Measurements from ENCODE around the gene SLC37A2.
"Not testable (repeated sequence)": the region's sequence is repeated elsewhere in the genome, so short reads cannot be mapped to it uniquely, and the experiment has no call there.

SLC37A2 gene

DNA sequence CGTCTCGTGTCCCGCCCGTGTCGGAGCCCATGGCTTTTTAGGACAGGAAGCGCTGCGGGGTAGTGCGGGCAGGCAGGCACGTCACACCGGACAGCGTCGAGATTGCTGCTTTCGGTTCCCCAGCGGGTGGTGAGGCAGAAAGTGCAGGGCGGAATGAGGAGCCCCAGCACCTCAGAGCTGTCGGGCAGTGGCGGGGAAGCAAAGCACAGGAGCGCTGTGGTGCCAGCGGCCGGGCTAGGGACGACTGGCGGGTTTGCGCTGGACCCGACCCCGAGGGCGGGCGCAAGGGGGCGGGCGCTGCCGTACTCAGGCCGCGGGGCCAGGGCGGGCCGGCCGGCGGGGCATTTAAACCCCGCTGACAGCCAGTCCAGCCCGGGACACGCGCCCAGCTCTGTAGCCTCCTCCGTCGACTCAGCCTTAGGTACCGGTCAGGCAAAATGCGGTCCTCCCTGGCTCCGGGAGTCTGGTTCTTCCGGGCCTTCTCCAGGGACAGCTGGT is at the start of gene SLC37A2:
TSS of gene SLC37A2 (plus strand) at position 375 of the 498 bp plus-strand sequence. CDS start at position 438, 63 bp downstream.
- DNase-seq (ENCODE audit: low read depth, low spot score), result no peak

DNA sequence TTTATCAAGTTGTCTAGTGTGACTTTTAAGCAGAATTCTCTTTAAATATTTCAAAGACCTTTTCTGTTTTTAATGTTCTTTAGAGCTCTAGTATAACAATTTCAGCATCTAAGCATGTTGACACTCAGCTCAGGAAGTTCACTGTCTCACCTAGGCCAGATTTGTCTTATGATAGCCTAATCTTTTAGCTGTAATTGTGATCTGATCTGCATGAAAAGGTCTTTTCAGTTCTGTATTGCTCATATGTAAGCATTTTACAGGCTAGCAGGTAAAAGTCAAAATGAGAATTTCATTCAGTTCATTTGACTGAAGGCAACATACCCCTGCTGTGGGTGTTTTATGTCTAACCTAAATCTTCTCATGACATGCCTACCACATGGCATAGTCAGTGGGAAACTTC is 46.7 kb upstream of the SLC37A2 start:
- DNase-seq (ENCODE audit: low read depth, low spot score), result no peak

GRCh38 chr11:125020342-125020741 is 42.8 kb upstream of the SLC37A2 start:
- no peak for DNase-seq (ENCODE audit: low read depth, low spot score)

DNA sequence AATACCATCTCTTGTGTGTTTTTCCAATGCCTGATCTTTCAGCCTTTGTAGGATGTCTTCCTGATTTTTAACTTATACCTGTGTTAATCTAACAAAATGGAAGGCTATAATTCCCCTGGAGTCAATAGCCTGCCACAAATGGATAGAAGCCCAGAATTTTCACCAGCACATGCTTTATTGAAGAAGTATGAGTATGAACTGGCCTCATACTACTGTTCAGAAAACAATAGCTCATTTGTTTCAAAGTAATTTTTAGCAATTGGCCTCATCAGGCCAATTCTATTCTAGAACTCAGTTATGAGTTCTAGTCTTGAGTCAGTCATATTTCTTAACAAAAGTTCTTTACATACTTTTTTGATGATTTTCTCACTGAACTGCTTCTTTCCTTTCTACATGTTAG is 40.6 kb upstream of the SLC37A2 start:
- no peak for DNase-seq (ENCODE audit: low read depth, low spot score)

DNA sequence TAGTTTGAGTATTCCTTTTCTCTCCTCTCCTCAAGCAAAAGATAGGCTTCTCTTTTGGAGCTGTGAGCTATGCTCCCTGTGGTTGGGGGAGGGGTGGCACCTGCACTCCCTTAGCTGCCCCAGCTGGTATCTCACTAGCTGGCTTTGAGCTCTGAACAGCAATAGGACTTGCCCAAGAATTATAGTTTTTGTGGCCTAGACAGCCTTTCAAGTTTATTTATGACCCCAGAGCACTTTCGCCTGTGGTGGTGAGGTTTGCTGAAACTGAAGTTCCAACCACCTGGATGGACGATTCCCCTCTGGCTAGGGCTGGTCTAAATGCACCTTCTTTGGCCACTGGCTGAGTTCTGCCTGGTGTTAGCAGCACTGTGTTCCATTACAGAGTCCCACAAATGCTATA is 37.1 kb upstream of the SLC37A2 start:
- no peak for DNase-seq (ENCODE audit: low read depth, low spot score)

DNA sequence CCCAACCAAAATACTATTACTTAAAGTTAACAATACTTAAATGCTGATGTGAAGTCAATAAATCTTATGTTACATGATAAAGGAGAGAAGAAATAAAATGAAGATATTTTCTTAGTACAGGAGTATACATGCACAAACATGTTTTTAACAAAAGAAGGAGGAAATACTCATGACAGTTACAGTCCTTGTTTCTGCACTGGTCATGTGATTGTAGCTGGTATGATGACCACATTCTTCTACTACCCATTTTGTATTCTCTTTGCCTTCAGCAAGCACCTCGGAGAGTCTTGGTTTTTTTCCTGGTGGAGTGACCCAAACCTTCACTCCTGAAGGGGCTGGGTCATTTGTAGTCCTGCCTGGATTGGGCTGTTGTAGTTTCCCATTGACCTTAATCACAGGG is 33.7 kb upstream of the SLC37A2 start:
- DNase-seq (ENCODE audit: low read depth, low spot score), result not testable (repeated sequence)

DNA sequence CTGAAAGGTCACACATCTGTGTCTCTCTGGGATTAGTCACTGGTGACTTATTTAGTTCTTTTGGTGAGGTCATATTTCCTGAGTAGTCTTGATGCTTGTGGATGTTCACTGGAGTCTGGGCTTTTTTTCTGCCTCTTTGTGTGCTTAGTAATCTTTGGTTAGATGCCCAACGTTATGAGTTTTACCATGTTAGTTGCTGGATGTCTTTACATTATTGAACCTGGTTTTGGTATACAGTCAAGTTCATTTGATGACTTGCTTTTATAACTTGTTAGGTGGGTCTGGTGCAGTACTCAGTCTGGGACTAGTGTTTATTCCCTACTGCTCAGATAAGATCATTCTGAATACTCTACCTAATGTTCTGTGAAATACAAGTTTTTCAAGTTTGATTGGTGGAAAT is 26.2 kb upstream of the SLC37A2 start:
- peak; percentile 8 for DNase-seq (ENCODE audit: low read depth, low spot score)

DNA sequence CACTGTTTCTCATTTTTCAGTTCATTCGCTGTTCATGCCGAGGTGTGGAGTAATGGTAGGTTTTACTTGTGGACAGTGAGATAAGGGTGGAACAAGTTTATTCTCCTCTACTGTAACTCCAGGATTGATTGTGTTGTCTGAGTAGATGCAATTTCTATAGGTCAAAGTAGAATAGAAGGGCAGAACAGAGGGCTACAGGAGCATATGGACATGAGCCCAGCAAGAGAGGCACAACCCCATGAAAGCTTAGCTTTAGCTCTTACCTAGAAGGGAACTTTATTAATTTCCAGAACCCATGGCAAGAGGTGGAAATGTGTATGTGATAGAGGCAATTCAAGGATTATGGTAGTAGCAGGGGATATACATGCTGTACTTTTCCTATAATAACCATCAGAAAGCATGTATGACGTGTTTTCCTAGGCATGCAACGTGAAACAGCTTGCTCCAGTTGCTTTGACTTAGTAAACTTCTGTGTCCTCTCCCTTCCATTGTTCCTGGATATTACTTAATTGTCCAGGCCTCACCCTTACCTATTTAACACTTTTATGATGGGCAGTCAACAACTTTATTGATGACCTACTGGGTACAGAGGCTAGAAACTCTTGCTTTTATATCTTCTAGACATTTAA is 13.8 kb upstream of the SLC37A2 start:
- DNase-seq (ENCODE audit: low read depth, low spot score), result no peak

- DNase-seq (ENCODE audit: low read depth, low spot score), result no peak
Measured at GRCh38 chr11:125052047-125052446, 11.1 kb upstream of the SLC37A2 start.

DNA sequence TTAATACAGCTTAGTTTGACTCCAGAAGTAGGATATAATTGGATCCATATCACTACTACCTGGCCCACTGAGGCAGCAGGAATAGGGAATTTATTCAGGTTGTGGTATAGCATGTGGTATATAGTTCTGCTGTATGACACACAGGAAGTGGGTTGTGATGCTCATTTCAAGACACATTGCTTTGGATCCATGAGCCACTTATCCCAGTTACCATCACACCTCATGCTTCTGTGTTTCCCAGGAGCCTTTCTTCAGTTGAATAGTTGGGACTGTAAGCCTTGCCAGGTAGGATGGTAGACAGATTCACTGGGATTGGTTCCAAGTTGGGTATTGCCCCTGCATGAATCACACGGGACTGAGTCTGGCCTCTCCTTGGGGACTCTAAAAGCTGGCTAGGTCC is 9.9 kb upstream of the SLC37A2 start:
- DNase-seq (ENCODE audit: low read depth, low spot score), result no peak

GRCh38 chr11:125055107-125055715 is 7.9 kb upstream of the SLC37A2 start:
- DNase-seq (ENCODE audit: low read depth, low spot score), result no peak

- not testable (repeated sequence) for DNase-seq (ENCODE audit: low read depth, low spot score)
Measured at GRCh38 chr11:125056111-125056510, 7.0 kb upstream of the SLC37A2 start.

DNA sequence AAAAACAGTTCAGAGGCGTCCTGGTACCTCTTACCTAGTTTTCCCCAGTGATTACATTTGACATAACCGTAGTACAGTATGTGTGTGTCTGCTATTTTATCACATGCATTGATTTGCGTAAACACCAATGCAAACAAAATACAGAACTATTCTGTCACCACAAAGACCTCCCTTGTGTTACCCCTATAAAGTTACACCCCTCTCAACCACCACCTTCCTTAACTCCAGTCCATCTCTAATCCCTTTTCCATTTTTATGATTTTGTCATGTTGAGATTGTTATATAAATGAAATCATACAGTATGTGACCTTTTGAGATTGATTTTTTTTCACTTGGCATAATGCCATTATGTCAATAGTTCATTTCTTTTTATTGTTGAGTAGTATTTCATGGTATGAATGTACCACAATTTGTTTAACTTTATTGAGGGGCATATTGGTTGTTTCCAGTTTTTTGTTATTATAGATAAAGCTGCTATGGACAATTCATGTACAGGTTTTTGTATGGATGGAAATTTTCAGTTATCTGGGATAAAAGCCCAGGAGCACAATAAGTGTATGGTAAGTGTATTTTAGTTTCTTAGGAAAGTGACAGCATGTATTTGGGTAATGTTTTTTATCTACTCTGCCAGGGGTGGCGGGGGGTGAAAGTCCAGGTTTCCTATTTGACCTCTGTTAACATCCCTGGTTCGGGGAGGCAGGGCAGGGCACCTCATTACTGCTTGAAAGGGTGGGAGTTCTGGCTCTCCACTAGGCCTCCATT is 6.0 kb upstream of the SLC37A2 start:
- no peak for DNase-seq (ENCODE audit: low read depth, low spot score)

DNA sequence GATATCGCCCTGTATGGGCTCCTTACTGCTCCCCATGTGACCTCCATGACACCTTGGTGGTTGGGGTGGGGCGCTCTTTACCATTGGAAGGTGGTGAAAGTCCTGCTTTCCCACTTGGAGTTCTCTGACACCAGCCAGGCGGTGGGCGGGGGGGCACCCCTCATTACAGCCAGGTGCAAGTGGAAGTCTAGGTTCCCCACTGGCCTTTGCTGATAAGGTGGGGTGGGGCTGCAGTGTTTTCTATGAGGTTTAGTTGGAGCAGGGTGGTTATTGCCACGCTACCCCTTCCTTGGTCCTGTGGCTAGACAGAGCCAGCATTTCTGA is 5.5 kb upstream of the SLC37A2 start:
- DNase-seq (ENCODE audit: low read depth, low spot score), result no peak

DNA sequence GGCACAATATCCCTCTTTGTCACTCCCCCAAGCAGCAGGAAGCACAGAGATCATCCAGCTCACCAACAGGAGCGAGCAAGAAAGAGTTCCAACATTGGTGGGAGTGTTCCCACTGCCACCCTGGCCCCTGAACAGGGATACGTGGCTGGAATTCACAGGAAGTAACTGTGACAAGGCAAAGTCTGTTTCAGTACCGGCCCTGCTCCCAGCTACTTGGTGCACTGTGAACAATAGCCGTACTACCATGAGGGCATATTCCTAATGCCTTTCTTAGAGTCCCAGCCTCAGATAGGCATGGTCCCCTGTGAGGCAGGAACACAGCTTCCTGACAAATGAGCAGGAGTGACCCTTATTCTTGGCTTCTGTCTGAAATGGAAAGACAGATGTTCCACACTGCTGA is 1.8 kb upstream of the SLC37A2 start:
- no peak for DNase-seq (ENCODE audit: low read depth, low spot score)

DNA sequence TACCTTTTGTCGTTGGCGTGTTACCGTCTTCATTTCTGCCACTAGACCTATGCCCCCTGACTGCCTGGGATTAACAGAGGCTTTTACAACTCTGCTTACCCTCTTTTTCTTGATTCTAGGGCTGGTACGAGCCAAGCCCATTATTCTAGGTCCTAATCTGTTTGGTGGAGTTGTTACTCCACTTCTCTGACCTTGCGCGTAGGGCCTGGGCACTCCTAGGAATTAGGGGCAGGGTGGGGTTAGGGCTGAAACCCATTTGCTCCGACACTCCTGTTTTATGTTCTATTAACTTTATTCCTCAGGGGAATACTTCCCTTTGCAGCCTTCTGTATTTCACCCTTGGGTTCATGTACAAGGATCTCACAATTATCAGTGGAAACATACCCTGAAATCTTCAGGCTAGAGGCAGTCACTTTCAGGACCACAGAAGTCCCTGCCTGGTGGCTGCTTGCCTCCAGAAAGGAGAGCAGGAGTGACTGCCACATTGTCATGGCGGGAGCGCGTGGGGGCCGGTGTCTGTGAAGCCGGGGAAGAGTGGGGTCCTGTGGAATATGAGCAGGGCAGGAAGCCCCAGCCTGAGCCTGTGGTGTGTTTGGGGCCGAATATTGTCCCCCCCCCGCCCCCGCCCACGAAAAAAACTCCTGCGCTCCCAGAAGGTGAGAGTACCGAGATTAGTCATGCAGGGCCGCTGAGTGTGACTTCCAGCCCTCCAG is 731 bp upstream of the SLC37A2 start:
- no peak for DNase-seq (ENCODE audit: low read depth, low spot score)

DNA sequence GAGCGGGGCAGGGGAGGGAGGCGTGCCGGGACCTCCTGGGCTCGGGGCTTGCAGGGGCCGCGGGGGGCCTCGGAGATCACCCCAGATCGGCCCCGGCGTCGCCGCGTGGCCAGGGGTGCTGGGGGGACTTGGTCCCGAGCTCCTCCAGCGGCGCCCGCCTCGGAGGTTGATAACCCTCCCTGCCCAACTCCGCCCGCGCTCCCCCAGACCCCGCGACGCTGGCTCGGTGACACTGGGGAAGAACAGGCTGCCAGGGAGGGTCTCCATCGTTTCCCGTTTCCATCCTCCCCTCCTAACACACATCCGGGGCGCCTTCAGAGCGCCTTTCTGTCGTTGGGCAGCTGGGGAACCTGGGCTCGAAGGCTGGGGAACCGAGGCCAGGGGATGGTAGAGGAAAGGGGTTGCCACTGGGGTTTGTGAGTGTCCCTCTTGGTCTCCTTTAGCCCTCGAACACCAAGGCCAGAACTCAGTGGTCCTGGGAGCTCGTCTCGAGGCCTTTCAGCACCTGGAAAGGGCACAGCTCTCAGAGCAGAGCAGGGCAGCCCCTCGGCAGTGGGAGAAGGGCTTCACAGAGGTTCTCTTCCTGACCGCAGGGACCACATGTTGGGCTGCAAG is 431 bp downstream of the SLC37A2 start:
- DNase-seq (ENCODE audit: low read depth, low spot score), result no peak

- no peak for DNase-seq (ENCODE audit: low read depth, low spot score)
Measured at GRCh38 chr11:125064070-125064469, 965 bp downstream of the SLC37A2 start.

DNA sequence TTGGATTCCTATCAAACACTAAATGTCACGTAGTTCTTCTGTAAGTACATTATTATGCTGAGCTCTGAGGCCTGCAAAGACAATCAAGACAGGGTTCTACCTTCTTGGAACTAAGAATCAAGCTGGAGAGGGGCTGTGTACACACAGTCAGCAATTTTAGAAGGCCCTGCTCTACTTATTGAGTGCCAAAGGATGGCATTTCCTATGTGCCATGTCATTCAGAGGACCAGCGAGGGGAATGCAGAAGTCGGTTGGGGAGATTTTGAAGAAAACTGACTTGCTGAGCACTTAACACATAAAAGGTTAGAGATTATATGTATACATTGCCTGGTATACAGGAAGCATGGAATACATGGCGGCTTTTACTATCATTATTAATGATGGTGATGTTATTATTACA is 5.3 kb downstream of the SLC37A2 start:
- DNase-seq (ENCODE audit: low read depth, low spot score), result no peak

DNA sequence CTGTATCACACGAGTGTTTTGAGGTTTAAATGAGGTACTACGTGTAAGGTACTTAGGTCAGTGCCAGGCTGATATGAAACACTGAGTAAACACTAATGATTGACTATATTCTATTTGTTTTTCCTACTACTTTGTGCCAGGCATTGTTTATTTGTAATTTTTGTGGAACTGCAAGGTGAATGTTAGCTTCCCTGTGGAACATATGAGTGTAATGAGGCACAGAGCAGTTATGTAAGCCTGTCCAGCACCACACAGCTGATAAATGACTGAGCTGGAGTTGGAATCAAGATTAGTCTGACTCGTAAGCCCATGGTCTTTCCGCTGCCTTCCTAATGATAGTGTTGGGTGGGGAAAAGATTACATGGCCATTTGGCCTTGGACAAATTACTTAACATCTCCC is 5.9 kb downstream of the SLC37A2 start:
- DNase-seq (ENCODE audit: low read depth, low spot score), result no peak

DNA sequence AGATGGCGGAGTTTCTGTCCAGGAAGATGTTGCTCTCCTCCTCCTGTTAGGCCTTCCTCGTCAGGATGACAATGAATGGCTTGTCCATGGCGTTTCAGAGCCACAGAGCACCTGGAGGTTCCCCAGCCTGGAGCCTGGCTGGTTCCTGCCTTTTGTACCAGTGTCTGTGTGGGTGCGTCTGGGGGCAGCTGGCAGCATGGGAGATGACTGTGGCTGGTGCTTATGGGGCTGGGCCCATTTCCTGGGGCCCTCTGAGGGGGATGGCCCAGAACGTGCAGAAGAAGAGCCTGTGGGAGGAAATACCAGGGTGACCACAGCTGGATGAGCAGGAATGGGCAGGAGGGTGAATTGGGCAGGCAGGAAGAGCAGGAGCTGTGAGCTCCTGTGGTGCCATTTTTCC is 6.7 kb downstream of the SLC37A2 start:
- no peak for DNase-seq (ENCODE audit: low read depth, low spot score)

DNA sequence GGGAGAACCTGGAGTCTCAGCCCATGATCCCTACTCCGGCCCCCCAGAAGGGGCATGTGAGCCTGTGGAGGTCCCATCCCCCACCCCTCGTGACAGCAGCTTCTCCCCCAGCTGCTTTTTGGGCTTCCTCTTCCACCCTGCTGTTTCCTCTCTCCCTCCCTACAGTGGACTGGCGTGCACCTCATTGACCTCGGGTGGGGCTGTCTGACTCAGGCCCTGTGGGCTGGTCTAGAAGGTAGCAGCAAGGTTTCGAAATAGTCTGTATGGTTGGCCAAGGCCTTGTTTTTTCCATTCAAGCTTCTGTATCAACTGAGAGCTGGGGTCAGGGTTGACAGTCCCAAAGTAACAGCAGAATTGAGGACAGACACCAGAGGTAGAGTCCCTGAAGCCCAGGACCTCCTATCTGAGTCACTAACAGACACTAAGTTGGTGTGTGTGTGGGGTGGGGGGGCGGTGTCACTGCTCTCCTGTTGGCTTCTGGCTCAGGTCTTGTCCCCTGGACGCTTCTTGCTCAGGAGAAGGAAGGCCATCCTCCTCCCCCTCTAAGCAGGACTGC is 7.7 kb downstream of the SLC37A2 start:
- DNase-seq (ENCODE audit: low read depth, low spot score), result no peak
